SK-N-SH treated with all-trans-retinoic acid at 6 μM for 48 hours (cell line): ENCODE data around the gene IGF2R.

Experiments used
- ATAC-seq: fragments of 200-7000 bp; cut with Tn5 transposase; 3 replicates; pipeline ENCODE4 v1.9.1; 2020; ENCODE audit warnings: mild to moderate bottlenecking, moderate library complexity
- ARNTL ChIP-seq: fragments of 450-650 bp; formaldehyde crosslinking; IDR thresholded peaks from 2 replicates; pipeline ENCODE4 v1.5.0; 2020; ENCODE audit warnings: low read depth, mild to moderate bottlenecking, moderate library complexity, borderline replicate concordance
- BACH2 ChIP-seq: fragments of 250-450 bp; sonication (Bioruptor Pico); IDR thresholded peaks from 2 replicates; pipeline ENCODE4 v1.9.0; 2021; ENCODE audit warnings: mild to moderate bottlenecking, borderline replicate concordance
- CSDC2 ChIP-seq: fragments of 250-450 bp; sonication (Bioruptor Pico); IDR thresholded peaks from 2 replicates; pipeline ENCODE4 v1.5.0; 2020; ENCODE audit warnings: mild to moderate bottlenecking, moderate library complexity
- CSRNP3 ChIP-seq: fragments of 250-450 bp; sonication (Bioruptor Pico); IDR thresholded peaks from 2 replicates; pipeline ENCODE4 v1.5.1; 2021; ENCODE audit warnings: mild to moderate bottlenecking, moderate library complexity
- ESRRG ChIP-seq: fragments of 250-450 bp; sonication (Bioruptor Pico); IDR thresholded peaks from 2 replicates; pipeline ENCODE4 v1.6.1; 2021; ENCODE audit warnings: mild to moderate bottlenecking
- GLIS3 ChIP-seq: fragments of 250-450 bp; sonication (Bioruptor Pico); IDR thresholded peaks from 2 replicates; pipeline ENCODE4 v1.5.0; 2020; ENCODE audit warnings: mild to moderate bottlenecking, moderate library complexity
- OSR1 ChIP-seq: fragments of 250-450 bp; sonication (Bioruptor Pico); IDR thresholded peaks from 2 replicates; pipeline ENCODE4 v1.8.0; 2022; ENCODE audit warnings: moderate library complexity, mild to moderate bottlenecking, inconsistent platforms
- PPARA ChIP-seq: fragments of 250-450 bp; sonication (Bioruptor Pico); IDR thresholded peaks from 2 replicates; pipeline ENCODE4 v1.5.0; 2020; ENCODE audit warnings: mild to moderate bottlenecking, borderline replicate concordance
- RARB ChIP-seq: fragments of 250-450 bp; sonication (Bioruptor Pico); IDR thresholded peaks from 2 replicates; pipeline ENCODE4 v1.8.0; 2021; ENCODE audit warnings: mild to moderate bottlenecking, moderate library complexity
- SNAI2 ChIP-seq: fragments of 250-450 bp; sonication (Bioruptor Pico); IDR thresholded peaks from 2 replicates; pipeline ENCODE4 v1.5.0; 2020; ENCODE audit warnings: mild to moderate bottlenecking, moderate library complexity
- TCF4 ChIP-seq: fragments of 250-450 bp; sonication (Bioruptor Pico); IDR thresholded peaks from 2 replicates; pipeline ENCODE4 v1.8.0; 2021; ENCODE audit warnings: mild to moderate bottlenecking, moderate library complexity, borderline replicate concordance
- TOX ChIP-seq: fragments of 250-450 bp; sonication (Bioruptor Pico); IDR thresholded peaks from 2 replicates; pipeline ENCODE4 v1.8.0; 2021; ENCODE audit warnings: mild to moderate bottlenecking, moderate library complexity, borderline replicate concordance
- ZC3H10 ChIP-seq: fragments of 250-450 bp; sonication (Bioruptor Pico); IDR thresholded peaks from 2 replicates; pipeline ENCODE4 v1.5.1; 2021; ENCODE audit warnings: mild to moderate bottlenecking, moderate library complexity
- ZFP3 ChIP-seq: fragments of 250-450 bp; sonication (Bioruptor Pico); IDR thresholded peaks from 2 replicates; pipeline ENCODE4 v1.5.0; 2020; ENCODE audit warnings: mild to moderate bottlenecking, moderate library complexity
- ZNF70 ChIP-seq: fragments of 450-650 bp; formaldehyde crosslinking; IDR thresholded peaks from 2 replicates; pipeline ENCODE4 v1.5.0; 2020; ENCODE audit warnings: mild to moderate bottlenecking, moderate library complexity
- ZNF8 ChIP-seq: fragments of 450-650 bp; formaldehyde crosslinking; IDR thresholded peaks from 2 replicates; pipeline ENCODE4 v1.5.0; 2020; ENCODE audit warnings: mild to moderate bottlenecking, moderate library complexity
- TF ChIP-seq, protein P1 (sequence below): fragments of 250-450 bp; sonication (Bioruptor Pico); IDR thresholded peaks from 2 replicates; pipeline ENCODE4 v1.8.0; 2020; ENCODE audit warnings: mild to moderate bottlenecking, moderate library complexity, borderline replicate concordance
- TF ChIP-seq, protein P2 (sequence below): fragments of 250-450 bp; sonication (Bioruptor Pico); IDR thresholded peaks from 2 replicates; pipeline ENCODE4 v1.5.0; 2020; ENCODE audit warnings: mild to moderate bottlenecking, moderate library complexity
- TF ChIP-seq, protein P3 (sequence below): fragments of 250-450 bp; sonication (Bioruptor Pico); IDR thresholded peaks from 2 replicates; pipeline ENCODE4 v1.8.0; 2021; ENCODE audit warnings: low read depth, mild to moderate bottlenecking, moderate library complexity, borderline replicate concordance

IGF2R gene

DNA sequence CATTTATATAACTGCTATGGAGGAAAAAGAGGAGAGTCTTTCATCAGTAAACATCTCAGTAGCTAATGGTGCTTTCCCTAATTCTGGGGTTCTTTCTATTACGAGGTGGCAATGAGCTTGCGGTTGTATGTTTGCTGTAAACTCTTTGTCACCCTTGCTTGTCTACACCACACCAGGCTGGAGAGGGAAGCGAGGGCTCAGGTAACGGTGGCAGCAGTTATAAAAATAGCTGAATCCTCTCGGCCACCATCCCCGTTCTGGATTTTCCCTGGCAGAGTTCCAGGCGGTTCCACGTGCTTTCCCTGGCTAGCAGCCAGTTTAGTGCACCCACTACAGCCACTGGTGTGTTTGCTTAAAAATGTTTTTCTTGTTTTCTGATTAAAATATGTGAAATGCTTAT lies 39.1 kb upstream of the IGF2R start:
- no peak for TF ChIP-seq ARNTL (CRISPR knock-in tag)
- TF ChIP-seq PPARA (CRISPR knock-in tag), result no peak
- TF ChIP-seq ZC3H10 (CRISPR knock-in tag), result no peak
- TF ChIP-seq RARB (CRISPR knock-in tag), result no peak
- TF ChIP-seq OSR1 (CRISPR knock-in tag), result no peak
- TF ChIP-seq ZFP3 (CRISPR knock-in tag), result no peak
- no peak for TF ChIP-seq SNAI2 (CRISPR knock-in tag)
- no peak for TF ChIP-seq ZNF8 (CRISPR knock-in tag)
- no peak for TF ChIP-seq GLIS3
- no peak for TF ChIP-seq ZNF70
- no peak for TF ChIP-seq BACH2 (CRISPR knock-in tag)
- TF ChIP-seq ESRRG, result no peak
- ATAC-seq, result no peak

GRCh38 chr6:159931112-159931511 lies 37.8 kb upstream of the IGF2R start:
- no peak for TF ChIP-seq CSRNP3
- TF ChIP-seq, protein P1, sequence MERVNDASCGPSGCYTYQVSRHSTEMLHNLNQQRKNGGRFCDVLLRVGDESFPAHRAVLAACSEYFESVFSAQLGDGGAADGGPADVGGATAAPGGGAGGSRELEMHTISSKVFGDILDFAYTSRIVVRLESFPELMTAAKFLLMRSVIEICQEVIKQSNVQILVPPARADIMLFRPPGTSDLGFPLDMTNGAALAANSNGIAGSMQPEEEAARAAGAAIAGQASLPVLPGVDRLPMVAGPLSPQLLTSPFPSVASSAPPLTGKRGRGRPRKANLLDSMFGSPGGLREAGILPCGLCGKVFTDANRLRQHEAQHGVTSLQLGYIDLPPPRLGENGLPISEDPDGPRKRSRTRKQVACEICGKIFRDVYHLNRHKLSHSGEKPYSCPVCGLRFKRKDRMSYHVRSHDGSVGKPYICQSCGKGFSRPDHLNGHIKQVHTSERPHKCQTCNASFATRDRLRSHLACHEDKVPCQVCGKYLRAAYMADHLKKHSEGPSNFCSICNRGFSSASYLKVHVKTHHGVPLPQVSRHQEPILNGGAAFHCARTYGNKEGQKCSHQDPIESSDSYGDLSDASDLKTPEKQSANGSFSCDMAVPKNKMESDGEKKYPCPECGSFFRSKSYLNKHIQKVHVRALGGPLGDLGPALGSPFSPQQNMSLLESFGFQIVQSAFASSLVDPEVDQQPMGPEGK (CRISPR knock-in tag), result no peak
- no peak for TF ChIP-seq CSDC2 (CRISPR knock-in tag)
- TF ChIP-seq ZNF8 (CRISPR knock-in tag), result no peak
- TF ChIP-seq TOX (CRISPR knock-in tag), result no peak
- TF ChIP-seq ZFP3 (CRISPR knock-in tag), result no peak
- TF ChIP-seq SNAI2 (CRISPR knock-in tag), result no peak
- ATAC-seq, result no peak

GRCh38 chr6:159931846-159932245 lies 37.0 kb upstream of the IGF2R start:
- TF ChIP-seq ARNTL (CRISPR knock-in tag) (no peak), SNAI2 (CRISPR knock-in tag) (no peak)
- TF ChIP-seq, protein P2, sequence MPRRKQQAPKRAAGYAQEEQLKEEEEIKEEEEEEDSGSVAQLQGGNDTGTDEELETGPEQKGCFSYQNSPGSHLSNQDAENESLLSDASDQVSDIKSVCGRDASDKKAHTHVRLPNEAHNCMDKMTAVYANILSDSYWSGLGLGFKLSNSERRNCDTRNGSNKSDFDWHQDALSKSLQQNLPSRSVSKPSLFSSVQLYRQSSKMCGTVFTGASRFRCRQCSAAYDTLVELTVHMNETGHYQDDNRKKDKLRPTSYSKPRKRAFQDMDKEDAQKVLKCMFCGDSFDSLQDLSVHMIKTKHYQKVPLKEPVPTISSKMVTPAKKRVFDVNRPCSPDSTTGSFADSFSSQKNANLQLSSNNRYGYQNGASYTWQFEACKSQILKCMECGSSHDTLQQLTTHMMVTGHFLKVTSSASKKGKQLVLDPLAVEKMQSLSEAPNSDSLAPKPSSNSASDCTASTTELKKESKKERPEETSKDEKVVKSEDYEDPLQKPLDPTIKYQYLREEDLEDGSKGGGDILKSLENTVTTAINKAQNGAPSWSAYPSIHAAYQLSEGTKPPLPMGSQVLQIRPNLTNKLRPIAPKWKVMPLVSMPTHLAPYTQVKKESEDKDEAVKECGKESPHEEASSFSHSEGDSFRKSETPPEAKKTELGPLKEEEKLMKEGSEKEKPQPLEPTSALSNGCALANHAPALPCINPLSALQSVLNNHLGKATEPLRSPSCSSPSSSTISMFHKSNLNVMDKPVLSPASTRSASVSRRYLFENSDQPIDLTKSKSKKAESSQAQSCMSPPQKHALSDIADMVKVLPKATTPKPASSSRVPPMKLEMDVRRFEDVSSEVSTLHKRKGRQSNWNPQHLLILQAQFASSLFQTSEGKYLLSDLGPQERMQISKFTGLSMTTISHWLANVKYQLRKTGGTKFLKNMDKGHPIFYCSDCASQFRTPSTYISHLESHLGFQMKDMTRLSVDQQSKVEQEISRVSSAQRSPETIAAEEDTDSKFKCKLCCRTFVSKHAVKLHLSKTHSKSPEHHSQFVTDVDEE, result no peak
- ATAC-seq, result no peak

DNA sequence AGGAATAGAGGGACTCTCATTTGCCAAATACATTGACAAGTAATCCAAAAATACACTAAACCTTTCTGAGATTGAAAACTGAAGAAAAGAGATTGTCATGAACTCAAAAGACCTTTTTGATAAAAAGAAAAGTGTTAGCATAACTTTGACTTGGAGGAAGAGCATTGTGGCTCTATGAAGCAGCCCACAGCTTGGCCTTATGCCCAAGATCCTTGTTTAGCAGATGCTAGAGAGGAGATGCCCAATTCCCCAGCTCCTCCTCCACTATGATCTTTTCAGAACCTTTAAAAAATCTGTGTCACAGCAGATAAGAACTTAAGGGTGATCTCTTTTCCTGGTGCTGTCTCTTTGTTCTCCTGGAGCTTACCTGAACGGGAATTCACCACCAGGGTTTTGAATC lies 35.8 kb upstream of the IGF2R start:
- TF ChIP-seq CSDC2 (CRISPR knock-in tag), result no peak
- no peak for TF ChIP-seq ZC3H10 (CRISPR knock-in tag)
- TF ChIP-seq, protein P3, sequence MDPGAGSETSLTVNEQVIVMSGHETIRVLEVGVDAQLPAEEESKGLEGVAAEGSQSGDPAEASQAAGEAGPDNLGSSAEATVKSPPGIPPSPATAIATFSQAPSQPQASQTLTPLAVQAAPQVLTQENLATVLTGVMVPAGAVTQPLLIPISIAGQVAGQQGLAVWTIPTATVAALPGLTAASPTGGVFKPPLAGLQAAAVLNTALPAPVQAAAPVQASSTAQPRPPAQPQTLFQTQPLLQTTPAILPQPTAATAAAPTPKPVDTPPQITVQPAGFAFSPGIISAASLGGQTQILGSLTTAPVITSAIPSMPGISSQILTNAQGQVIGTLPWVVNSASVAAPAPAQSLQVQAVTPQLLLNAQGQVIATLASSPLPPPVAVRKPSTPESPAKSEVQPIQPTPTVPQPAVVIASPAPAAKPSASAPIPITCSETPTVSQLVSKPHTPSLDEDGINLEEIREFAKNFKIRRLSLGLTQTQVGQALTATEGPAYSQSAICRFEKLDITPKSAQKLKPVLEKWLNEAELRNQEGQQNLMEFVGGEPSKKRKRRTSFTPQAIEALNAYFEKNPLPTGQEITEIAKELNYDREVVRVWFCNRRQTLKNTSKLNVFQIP (CRISPR knock-in tag), result no peak
- no peak for TF ChIP-seq ZNF8 (CRISPR knock-in tag)
- TF ChIP-seq ARNTL (CRISPR knock-in tag), result no peak
- TF ChIP-seq SNAI2 (CRISPR knock-in tag), result no peak
- no peak for TF ChIP-seq CSRNP3
- TF ChIP-seq PPARA (CRISPR knock-in tag), result no peak
- no peak for TF ChIP-seq TCF4 (CRISPR knock-in tag)
- no peak for TF ChIP-seq BACH2 (CRISPR knock-in tag)
- TF ChIP-seq ZNF70, result no peak
- ATAC-seq, result no peak
